Heart right ventricle (tissue), 16 donors: ENCODE results near the gene SENP6. TPM values are rescaled to one million over a fixed set of nuclear protein-coding genes. Genes with fewer than 3 reads are reported as not detected.

ENCODE experiments used
- ATAC-seq, 8 donors: fragments of 200-7000 bp; cut with Tn5 transposase; one replicate each; pipeline ENCODE4 v1.9.1; 2020; ENCODE audit warnings: mild to moderate bottlenecking in 8 of 8, moderate library complexity in 8 of 8, moderate number of reproducible peaks in 1 of 8
- DNase-seq, 2 donors: peaks; one replicate each; pipeline ENCODE4 v3.0.0-alpha.2; 2020
- H3K27ac ChIP-seq, 10 donors: fragments of 200-600 bp; sonication (generic) in 2 of 10; one replicate each; pipeline versions ENCODE4 v1.5.0 to v1.8.0; 2020 to 2022; ENCODE audit warnings: mild to moderate bottlenecking in 3 of 10
- H3K27me3 ChIP-seq, 7 donors: fragments of 200-600 bp; one replicate each; pipeline ENCODE4 v1.8.0; 2021 to 2022; ENCODE audit warnings: mild to moderate bottlenecking in 2 of 7
- H3K36me3 ChIP-seq, 9 donors: fragments of 200-600 bp; sonication (generic) in 1 of 9; one replicate each; pipeline versions ENCODE4 v1.5.0 to v1.8.0; 2020 to 2022; ENCODE audit warnings: mild to moderate bottlenecking in 2 of 9
- H3K4me1 ChIP-seq, 9 donors: fragments of 200-600 bp; sonication (generic) in 1 of 9; one replicate each; pipeline versions ENCODE4 v1.5.0 to v1.8.0; 2020 to 2022; ENCODE audit warnings: mild to moderate bottlenecking in 4 of 9
- H3K4me3 ChIP-seq, 10 donors: fragments of 200-600 bp; sonication (generic) in 2 of 10; one replicate each; pipeline versions ENCODE4 v1.5.0 to v1.8.0; 2020 to 2022; ENCODE audit warnings: mild to moderate bottlenecking in 7 of 10, moderate library complexity in 2 of 10
- H3K9me3 ChIP-seq, 11 donors: fragments of 200-600 bp in 10 of 11; sonication (generic) in 2 of 11; one replicate each; pipeline versions ENCODE4 v1.5.0 to v1.8.0; 2013 to 2022; ENCODE audit warnings: mild to moderate bottlenecking in 2 of 11, control low read depth in 1 of 11, moderate library complexity in 1 of 11
- CTCF ChIP-seq, 9 donors: fragments of 200-600 bp; sonication (generic) in 2 of 9; IDR thresholded peaks; one replicate each; pipeline versions ENCODE4 v1.5.0 to v1.8.0; 2021 to 2022; ENCODE audit warnings: antibody characterized with exemption in 9 of 9, mild to moderate bottlenecking in 5 of 9, moderate library complexity in 1 of 9
- WGBS, 2 donors: extraction: QIAGEN DNeasy Blood & Tissue Kit; methylation state at CpG; one replicate each; pipeline ENCODE4 v1.1.7; 2013; ENCODE audit warnings: inconsistent platforms in 1 of 2; 5-methylcytosine and 5-hydroxymethylcytosine counted together
- intact Hi-C, 10 donors: fragments of 100-400 bp; cut with DNase I; formaldehyde crosslinking; loops; one replicate each; pipeline versions ENCODE4 v1.11.1 to v1.14.2; 2022
- polyA plus RNA-seq, 2 donors: library from polyadenylated mRNA; stranded (reverse); fragments of 200-250 nt; gene quantifications; one replicate each; pipeline ENCODE4 v1.2.3, GENCODE V29; 2013
- total RNA-seq, 10 donors: library from RNA; stranded (reverse); fragmentation: NEBNext Ultra II Directional in 3 of 10; extraction: Animal tissue kit (Norgen Biotek cat#: 25700) in 3 of 10; gene quantifications; one replicate each; pipeline versions ENCODE4 v1.2.1 to v1.2.4, GENCODE V29; 2021 to 2023
- donor health status: Arrhythmogenic right ventricular cardiomyopathy.
- donor health status: ischemic (EF 13 %, LVEDD 7.1; RV severe dilation, severe dysfunction).
- donor health status: healthy with polysubstance abuse.
- donor health status: DM: no; HTN: yes; CAD: no.
- donor health status: DM: no; HTN: no; CAD: no.
- donor health status: ischemic (EF 25% LVEDD 6.9; RV normal size, moderate dysfunction).
- donor health status: ischemic (EF 25% LVEDD 5.7; RV mildly dilated, moderate dysfunction).
- donor health status: healthy.
- donor health status: DM: yes; HTN: yes; CAD: no.
- donor health status: Ischemic cardiomyopathy.
- donor health status: ischemic (EF 35%, LVEDD 5.7; RV mildly dilated, moderate dysfunction).
- donor health status: nonischemic (EF 11% LVEDD 7.7; RV severe dilation, severe dysfunction).
- donor health status: DM: yes; HTN: yes; CAD: no.
- donor health status: PGD.
- donor health status: ischemic (EF 29% LVEDD 5.4; RV normal size, mild dysfunction).
- donor health status: nonischemic (EF 23%, LVEDD 6.1; RV moderate dilation, normal function).

Gene SENP6
- total and polyA plus RNA-seq, 12 donors, result 14.1 to 72.5 (median 62.2) TPM

DNA sequence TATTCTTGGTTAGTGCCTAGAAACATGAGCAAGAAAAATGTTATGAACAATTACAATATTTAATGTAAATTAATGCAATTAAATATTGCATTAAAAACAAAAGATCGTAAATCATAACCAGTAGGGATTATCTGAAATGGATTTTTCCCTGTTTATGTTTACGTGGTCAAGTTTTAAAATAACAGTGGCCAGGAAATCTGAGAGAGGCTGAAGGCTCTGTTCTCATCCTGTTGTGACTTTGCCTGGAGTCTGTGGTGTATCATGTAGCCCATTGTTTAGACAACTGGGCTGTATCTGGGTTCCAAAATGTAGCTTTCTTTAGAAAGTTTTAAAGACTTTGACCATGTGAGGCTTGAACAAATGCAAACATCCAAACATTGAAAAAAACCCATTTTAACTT, 149.8 kb downstream of the SENP6 start:
- intact Hi-C loops, result no loop called here
- no peak for DNase-seq
- WGBS, 2 donors, result 61 to 62% methylated on average over 2 of the region's 2 CpGs
- peaks cover 0 to 36% (median 27%) of the 10 kb centered on the region in 9 donors for H3K4me1 ChIP-seq
- H3K9me3 ChIP-seq, result no peaks in the 10 kb centered on the region
- peak overlapping the region in 1 of 10 donors; percentile 9 for H3K27ac ChIP-seq
- H3K4me3 ChIP-seq, result no peak overlapping the region
- peaks cover 0 to 61% (median 0%) of the 10 kb centered on the region in 7 donors for H3K27me3 ChIP-seq
- no peak for TF ChIP-seq CTCF (IDR thresholded peaks at IDR 0.05)
- H3K36me3 ChIP-seq, result no peaks in the 10 kb centered on the region
- ATAC-seq, result no peak

DNA sequence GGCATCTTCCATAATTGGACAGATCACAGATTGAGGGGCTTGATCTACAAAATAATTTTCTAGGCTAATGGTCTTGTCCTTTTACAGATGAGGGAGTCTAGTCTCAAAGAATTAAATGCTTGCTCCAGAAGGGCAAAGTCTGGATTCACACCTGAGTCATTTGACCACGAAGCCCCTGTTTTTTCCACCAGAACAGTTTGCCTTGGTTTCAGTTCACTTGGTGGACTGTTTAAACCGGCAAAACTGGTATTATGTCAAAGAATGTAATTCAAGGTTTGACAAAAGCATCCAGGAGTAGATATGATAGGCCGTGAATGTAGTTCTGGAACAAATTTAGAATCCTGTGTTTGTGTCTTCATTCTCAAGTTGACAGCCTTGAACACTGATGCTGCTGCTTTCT, 150.7 kb downstream of the SENP6 start:
- intact Hi-C loops, result no loop called here
- DNase-seq (no peak), ATAC-seq (no peak)
- no peak overlapping the region for H3K27ac ChIP-seq
- no peak overlapping the region for H3K4me3 ChIP-seq
- TF ChIP-seq CTCF (IDR thresholded peaks at IDR 0.05), result no peak
- peaks cover 0 to 53% (median 0%) of the 10 kb centered on the region in 7 donors for H3K27me3 ChIP-seq
- 82 to 84% methylated on average over 3 of the region's 3 CpGs for WGBS, 2 donors
- H3K9me3 ChIP-seq, result no peaks in the 10 kb centered on the region
- H3K36me3 ChIP-seq, result no peaks in the 10 kb centered on the region
- peaks cover 0 to 36% (median 27%) of the 10 kb centered on the region in 9 donors for H3K4me1 ChIP-seq

GRCh38 chr6:75755704-75756103, 154.0 kb downstream of the SENP6 start:
- TF ChIP-seq CTCF (IDR thresholded peaks at IDR 0.05), result no peak
- Histone ChIP-seq H3K27ac (no peak overlapping the region), H3K4me1 (peaks cover 0 to 37% (median 11%) of the 10 kb centered on the region in 9 donors), H3K9me3 (no peaks in the 10 kb centered on the region), H3K4me3 (no peak overlapping the region), H3K27me3 (peaks cover 0 to 22% (median 0%) of the 10 kb centered on the region in 7 donors), H3K36me3 (no peaks in the 10 kb centered on the region)
- peak in 1 of 8 donors; percentile 29 for ATAC-seq
- intact Hi-C loops, result no loop called here
- DNase-seq, result no peak
- 89 to 91% methylated on average over 5 of the region's 5 CpGs for WGBS, 2 donors

DNA sequence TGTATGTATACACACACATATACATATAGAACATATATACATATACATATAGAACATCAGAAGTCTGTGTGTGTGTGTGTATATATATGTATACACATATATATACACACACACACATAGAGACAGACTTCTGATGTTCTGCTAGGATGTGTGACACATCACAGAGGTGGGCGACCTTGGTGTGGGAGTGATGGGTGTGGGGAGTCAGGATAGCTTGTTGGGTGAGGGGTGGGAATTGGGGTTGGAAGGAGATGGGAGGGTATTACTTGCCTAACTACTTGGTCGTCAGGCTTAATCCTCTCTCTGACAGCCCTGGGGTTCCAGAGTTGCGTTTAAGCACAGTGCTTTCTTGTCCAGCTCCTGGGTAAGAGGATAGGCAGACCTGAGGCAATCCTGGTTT, 155.6 kb downstream of the SENP6 start:
- no peak overlapping the region for H3K27ac ChIP-seq
- no peaks in the 10 kb centered on the region for H3K36me3 ChIP-seq
- 95 to 97% methylated on average over 3 of the region's 3 CpGs for WGBS, 2 donors
- peaks cover 0 to 6% (median 0%) of the 10 kb centered on the region in 7 donors for H3K27me3 ChIP-seq
- TF ChIP-seq CTCF (IDR thresholded peaks at IDR 0.05), result no peak
- no peak for DNase-seq
- intact Hi-C loops, result no loop called here
- H3K4me3 ChIP-seq, result no peak overlapping the region
- peaks cover 0 to 28% (median 4%) of the 10 kb centered on the region in 9 donors for H3K4me1 ChIP-seq
- no peak for ATAC-seq
- H3K9me3 ChIP-seq, result no peaks in the 10 kb centered on the region
